Stimulated activated CD4-positive, alpha-beta T cell treated with anti-CD3 and anti-CD28 coated beads, Interleukin-2, amount 100 ng/mL, for 24 hours (primary cell): Measurements from ENCODE around the gene SCYL1.

Source experiments
- DNase-seq, 2 donors: peaks; one replicate each; pipeline ENCODE4 v3.0.0-alpha.2; 2020

Gene SCYL1

GRCh38 chr11:65537620-65538231, 12.8 kb downstream of the SCYL1 start:
- DNase-seq: no peak

DNA sequence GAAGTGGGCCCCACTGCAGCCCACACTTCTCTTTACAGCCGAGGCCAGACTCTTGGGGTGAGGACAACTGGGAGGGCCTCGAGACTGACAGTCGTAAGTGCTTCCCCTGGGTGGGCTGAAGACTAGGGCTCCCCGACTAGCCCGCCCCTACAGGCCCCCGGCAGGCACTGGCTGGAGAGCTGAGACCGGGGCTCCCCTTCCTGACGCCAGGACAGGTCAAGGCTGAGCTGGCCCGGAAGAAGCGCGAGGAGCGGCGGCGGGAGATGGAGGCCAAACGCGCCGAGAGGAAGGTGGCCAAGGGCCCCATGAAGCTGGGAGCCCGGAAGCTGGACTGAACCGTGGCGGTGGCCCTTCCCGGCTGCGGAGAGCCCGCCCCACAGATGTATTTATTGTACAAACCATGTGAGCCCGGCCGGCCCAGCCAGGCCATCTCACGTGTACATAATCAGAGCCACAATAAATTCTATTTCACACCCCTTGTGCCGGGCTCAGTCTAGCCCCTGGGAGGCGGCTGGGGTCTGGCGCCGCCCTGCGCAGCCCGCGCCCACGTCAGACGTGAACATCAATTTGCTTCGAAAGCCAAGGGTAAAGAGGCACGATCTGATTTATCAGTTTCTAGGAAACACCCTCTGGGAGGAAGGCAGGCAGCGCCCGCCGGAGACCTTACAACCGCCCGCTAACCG, 13.5 kb downstream of the SCYL1 start:
- DNase-seq: no peak

DNA sequence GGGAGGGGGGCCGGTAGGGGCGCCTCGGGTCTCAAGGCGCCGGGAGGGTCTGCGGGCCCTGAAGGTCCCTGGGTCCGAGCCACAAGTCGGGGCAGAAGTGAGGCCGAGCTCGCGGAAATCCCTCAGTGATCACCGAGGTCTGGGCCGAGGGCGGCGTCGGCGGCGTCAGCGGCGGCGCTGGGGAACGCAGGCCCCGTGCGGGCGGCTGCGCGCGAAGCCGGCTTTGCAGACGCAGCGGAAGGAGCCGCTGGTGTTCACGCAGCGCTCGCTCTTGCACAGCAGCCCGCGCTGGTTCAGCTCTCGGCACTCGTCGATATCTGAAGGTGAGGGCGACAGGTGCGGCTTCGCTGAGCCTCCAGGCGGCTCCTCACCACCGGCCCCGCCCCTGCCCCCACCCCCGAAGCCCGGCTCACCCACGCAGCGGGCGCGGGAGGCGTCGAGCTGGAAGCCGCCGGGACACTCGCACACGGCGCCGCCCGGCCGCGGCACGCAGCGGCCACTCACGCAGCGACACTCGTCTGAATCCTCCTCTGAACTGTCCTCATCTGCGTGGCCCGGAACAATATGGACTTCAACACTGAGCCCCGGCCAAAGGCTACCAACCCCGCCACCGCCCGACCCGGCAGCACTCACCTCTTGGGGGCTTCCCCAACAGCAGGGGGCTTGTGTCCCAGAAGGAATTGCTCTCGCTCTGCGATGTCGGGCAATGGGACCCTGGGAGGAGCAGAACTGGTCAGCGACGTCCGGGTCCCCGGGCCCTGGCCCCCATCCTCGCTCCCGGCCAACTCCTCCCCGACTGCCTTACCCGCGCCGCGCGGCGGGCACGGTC, 14.2 kb downstream of the SCYL1 start:
- DNase-seq: no peak

DNA sequence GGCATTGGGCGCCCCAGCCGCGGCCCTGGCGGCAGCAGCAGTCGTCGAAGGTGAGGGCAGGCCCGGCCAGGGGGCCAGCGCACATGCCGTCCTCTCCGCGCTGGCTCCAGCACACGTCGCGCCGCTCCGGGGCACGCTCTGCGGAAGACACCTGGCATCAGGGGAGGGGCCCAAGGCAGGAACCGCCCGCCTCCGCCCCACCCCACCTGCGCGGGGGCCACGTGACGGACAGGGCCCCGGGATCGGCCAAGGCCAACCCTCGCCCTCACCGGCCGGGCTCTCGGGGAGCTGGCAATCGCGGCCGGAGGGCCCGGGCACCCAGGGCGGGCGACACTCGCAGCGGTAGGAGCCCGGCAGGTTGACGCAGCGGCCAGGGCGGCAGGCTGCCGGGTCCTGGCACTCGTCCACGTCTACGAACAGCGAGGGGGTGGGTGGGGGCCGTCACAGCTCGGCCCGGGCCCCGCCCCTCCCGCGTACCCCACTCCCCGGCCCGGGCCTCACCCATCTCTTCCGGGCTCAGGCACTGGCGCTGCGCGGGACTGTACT, 14.9 kb downstream of the SCYL1 start:
- no peak for DNase-seq

DNA sequence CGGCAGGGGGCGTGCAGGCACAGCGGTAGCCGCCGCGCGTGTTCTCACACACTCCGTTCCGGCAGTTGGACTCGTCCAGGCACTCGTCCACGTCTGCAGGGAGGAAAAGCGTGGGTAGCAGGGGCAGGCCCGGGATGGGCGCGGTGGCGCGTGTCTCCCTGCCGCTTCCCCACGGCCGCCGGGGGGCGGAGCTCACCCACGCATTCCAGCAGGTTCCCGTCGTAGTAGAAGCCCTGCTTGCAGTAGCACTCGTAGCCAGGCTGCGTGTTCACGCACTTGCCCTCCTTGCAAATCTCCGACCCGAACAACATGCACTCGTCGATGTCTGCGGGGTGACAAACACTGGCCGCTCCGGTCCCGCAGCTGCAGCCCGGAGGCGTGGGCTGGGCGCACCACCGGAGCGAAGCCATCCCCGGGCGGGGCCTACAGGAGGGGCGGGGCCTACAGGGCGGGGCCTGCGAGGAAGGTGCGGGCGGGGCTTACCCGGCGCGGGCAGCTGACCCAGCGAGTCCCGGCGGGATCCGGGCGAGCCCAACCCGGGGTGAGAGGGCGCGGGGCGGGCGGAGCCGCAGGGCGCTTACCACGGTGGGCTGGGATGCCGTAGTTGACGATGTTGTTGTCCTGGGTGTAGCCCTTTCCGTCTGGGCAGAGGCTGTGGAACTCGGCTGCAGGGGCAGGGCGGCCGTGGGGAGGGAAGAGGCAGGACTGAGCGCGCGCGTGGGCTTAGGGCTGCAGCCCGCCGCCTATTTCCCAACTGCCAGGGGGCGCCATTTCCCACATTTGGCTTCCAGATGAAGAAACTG, 15.6 kb downstream of the SCYL1 start:
- peak; percentile 91 for DNase-seq

- DNase-seq: no peak
Observed at GRCh38 chr11:65541093-65541982, 16.5 kb downstream of the SCYL1 start.

- no peak for DNase-seq
Observed at GRCh38 chr11:65542738-65543390, 18.0 kb downstream of the SCYL1 start.

DNA sequence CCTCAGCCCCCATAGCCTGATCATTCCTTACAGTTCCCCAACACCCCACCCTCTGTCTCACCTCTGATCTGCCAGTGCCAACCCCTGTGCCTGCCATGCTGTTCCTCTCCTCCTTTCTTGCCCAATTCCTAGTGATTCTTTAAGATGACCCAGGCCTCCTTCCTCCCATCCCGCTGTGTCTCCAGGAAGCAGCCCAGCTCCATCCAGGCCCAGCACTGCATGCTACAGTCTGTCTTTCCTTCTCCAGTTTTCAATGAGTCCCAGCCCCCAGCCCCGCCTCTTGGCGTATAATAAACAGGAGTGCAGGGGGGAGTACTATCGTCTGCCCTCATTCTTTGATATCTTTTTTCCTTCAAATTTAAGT, 21.0 kb downstream of the SCYL1 start:
- DNase-seq: no peak

- DNase-seq: peak; percentile 98 to 100
Observed at GRCh38 chr11:65546217-65546958, 21.5 kb downstream of the SCYL1 start.

- no peak for DNase-seq
Observed at GRCh38 chr11:65547446-65548125, 22.7 kb downstream of the SCYL1 start.

- DNase-seq: no peak
Observed at GRCh38 chr11:65548395-65548794, 23.5 kb downstream of the SCYL1 start.

- no peak for DNase-seq
Observed at GRCh38 chr11:65549096-65549495, 24.2 kb downstream of the SCYL1 start.

DNA sequence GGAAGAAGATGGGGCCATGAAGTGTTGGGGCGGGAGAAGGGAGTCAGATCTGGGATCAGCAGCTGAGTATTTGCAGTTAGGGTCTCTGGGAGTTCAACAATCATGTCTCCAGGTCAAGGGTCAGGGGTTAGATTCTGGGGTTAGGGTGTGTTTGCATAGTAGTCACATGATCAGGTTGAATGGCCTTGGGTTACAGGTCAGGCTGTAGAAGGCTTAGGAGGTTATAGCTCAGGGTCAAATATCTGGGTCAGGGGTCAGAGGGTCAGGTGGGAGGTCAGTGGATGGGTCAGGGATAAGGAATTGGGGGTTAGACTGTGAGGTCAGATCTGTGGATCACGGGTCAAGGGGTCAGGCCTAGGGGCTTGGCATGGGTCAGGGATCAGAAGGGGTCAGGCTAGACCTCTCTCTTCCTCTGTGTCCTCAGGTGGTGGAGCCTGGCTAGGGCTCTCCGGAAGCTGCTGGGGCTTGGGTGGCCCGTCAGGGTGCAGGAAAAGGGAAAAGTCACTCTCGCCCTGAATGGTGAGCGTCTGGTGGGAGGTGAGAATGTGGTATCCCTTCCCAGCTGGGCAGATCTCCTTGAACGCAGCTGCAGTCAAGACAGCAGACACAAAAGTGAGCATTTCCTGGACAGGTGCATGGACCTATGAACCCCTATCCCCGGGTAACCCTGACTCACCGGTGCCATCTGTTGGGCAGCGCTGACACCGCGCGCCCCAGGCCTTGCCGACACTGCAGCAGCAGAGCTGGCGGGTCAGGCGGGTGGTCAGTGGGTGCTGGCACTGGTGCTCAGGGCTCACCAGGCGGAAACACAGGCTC, 26.9 kb downstream of the SCYL1 start:
- DNase-seq: peak; percentile 60 to 63

- DNase-seq: no peak
Observed at GRCh38 chr11:65552388-65552951, 27.6 kb downstream of the SCYL1 start.

DNA sequence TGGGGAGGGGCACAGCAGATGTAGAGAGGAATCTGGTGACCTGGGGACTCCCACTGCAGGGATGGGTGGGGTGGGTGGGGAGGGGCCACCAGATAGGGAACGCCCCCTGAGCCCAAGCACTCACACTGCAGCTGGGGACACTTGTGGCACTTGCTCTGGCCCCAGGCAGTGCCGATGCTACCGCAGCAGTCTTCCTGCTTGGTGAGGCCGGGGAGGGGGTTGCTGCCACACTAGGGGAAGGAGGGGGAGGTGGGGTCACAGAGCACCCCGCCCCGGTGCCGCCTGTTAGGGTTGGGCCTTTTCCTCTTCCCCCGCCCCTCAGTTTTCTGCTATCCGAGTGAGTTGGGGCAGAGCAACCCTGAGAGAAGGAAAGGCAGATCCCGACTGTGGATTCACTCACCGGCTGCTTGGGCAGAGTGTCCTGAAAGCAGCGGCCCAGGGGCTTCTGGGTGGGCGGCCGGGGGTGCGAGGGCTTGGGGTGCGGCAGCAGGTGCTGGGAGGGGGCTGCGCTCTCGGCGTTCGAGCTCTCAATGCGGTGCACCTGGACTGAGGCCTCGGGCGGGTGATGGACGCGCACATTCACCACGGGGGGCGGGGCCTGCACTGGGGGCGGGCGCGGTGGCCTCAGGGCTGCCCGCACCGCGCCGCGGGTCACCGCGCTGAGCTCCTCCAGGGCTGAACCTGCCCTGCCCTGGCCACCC, 28.6 kb downstream of the SCYL1 start:
- DNase-seq: peak; percentile 64 to 72

DNA sequence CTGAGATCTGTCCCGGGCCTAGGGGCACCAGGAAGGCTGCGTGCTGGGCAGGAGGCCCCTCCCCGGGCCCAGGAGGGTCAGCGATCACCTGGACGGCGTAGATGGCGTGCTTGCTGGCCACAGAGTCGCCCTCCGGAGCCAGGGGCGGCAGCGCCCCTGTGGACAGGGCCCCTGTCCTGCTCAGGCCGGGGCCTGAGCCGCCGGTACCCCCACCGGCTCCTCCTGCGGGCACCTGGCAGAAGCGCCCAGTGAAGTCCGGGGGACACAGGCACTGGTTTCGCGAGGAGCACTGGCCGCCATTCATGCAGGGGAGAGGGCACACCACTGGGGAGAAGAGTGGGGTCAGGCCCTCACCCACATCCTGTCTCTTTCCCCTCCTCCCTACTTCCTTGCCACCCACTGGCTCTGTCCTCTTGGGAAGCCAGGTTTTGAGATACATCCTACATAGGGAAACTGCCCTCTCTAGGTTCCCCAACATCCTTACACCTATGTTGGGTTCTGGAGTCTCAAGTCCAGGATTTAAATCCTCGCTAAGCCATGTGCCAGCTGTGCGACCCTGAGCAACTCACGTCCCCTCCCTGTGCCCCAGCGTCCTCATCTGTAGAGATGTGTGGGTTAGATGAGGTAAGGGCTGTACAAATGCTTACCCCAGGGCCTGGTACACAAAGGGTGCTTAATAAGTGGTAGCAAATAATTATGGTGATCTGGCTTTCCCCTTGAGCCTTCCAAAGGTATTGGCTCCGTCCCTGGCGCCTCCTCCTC, 29.4 kb downstream of the SCYL1 start:
- DNase-seq: no peak

GRCh38 chr11:65554842-65555430, 30.1 kb downstream of the SCYL1 start:
- no peak for DNase-seq
